IMR-90 (cell line): ENCODE data around the gene RGS13. TPM values are rescaled to one million over a fixed set of nuclear protein-coding genes. Genes with fewer than 3 reads are reported as not detected.

ENCODE experiments used
- ATAC-seq: fragments of 200-7000 bp; cut with Tn5 transposase; 2 replicates; pipeline ENCODE4 v1.9.1; 2020; ENCODE audit warnings: low read depth, mild to moderate bottlenecking, moderate library complexity
- BruUV-seq: library from RNA; stranded (reverse); fragments of 400-500 nt; replicated peaks from 2 replicates; lab custom pipeline; 2021; lab: Mats Ljungman, UMichigan
- CTCF ChIA-PET: fragments of 300-600 bp; formaldehyde crosslinking; extraction: SDS; loops from one replicate; lab custom pipeline; 2021; ENCODE audit warnings: antibody characterized with exemption; lab: Yijun Ruan, JAX
- POLR2A ChIA-PET: fragments of 300-600 bp; sonication (Branson Sonifier 250); formaldehyde crosslinking; loops from one replicate; lab custom pipeline; 2022; ENCODE audit warnings: antibody characterized with exemption; ENCODE audit not compliant: unreplicated experiment; lab: Charles Lee
- DNase-seq: peaks from one replicate; pipeline ENCODE4 v3.0.0; 2013
- H2AFZ ChIP-seq: replicated peaks from 2 replicates; pipeline ENCODE3; 2013; ENCODE audit warnings: low read length, mild to moderate bottlenecking; ENCODE audit not compliant: poor library complexity
- H2AK5ac ChIP-seq: 2 replicates; pipeline ENCODE4 v1.6.1; 2013; ENCODE audit warnings: low read depth, low read length, inconsistent platforms
- H2AK9ac ChIP-seq: replicated peaks from 2 replicates; pipeline ENCODE3; 2013; ENCODE audit warnings: mild to moderate bottlenecking, low read depth, low read length, moderate library complexity; ENCODE audit not compliant: poor library complexity
- H2BK120ac ChIP-seq: 2 replicates; pipeline ENCODE4 v1.6.1; 2013; ENCODE audit warnings: low read depth, low read length, inconsistent platforms
- H2BK15ac ChIP-seq: 3 replicates; pipeline ENCODE4 v1.6.1; 2013; ENCODE audit warnings: low read depth, low read length, inconsistent platforms
- H2BK20ac ChIP-seq: 2 replicates; pipeline ENCODE4 v1.6.1; 2013; ENCODE audit warnings: low read depth, mild to moderate bottlenecking, inconsistent platforms, low read length, moderate library complexity
- H2BK5ac ChIP-seq: 2 replicates; pipeline ENCODE4 v1.6.1; 2013; ENCODE audit warnings: mild to moderate bottlenecking, low read depth, low read length, inconsistent platforms; ENCODE audit not compliant: poor library complexity, severe bottlenecking
- H3K14ac ChIP-seq: replicated peaks from 2 replicates; pipeline ENCODE4 v1.6.1; 2013; ENCODE audit warnings: low read depth, low read length, inconsistent platforms
- H3K18ac ChIP-seq: 2 replicates; pipeline ENCODE4 v1.6.1; 2013; ENCODE audit warnings: low read depth, low read length, control low read depth
- H3K23ac ChIP-seq: 2 replicates; pipeline ENCODE4 v1.6.1; 2013; ENCODE audit warnings: low read depth, low read length, inconsistent platforms
- H3K27ac ChIP-seq: 2 replicates; pipeline ENCODE4 v1.5.1; 2013; ENCODE audit warnings: mild to moderate bottlenecking, control low read depth, low read length; ENCODE audit not compliant: insufficient read depth
- H3K27me3 ChIP-seq: 2 replicates; pipeline ENCODE4 v1.6.1; 2013; ENCODE audit warnings: low read length; ENCODE audit not compliant: control insufficient read depth, insufficient read depth
- H3K36me3 ChIP-seq: 2 replicates; pipeline ENCODE4 v1.6.1; 2013; ENCODE audit warnings: low read length, mixed read lengths; ENCODE audit not compliant: control insufficient read depth, insufficient read depth
- H3K4ac ChIP-seq: 2 replicates; pipeline ENCODE4 v1.6.1; 2013; ENCODE audit warnings: low read depth, low read length, inconsistent platforms
- H3K4me1 ChIP-seq: 2 replicates; pipeline ENCODE4 v1.6.1; 2013; ENCODE audit warnings: low read length, mixed read lengths; ENCODE audit not compliant: control insufficient read depth, insufficient read depth
- H3K4me2 ChIP-seq: 2 replicates; pipeline ENCODE4 v1.6.1; 2013; ENCODE audit warnings: low read depth, mild to moderate bottlenecking, control low read depth, low read length, moderate library complexity
- H3K4me3 ChIP-seq: 2 replicates; pipeline ENCODE4 v1.5.1; 2013; ENCODE audit warnings: low read depth, mild to moderate bottlenecking, control low read depth, low read length, moderate library complexity; ENCODE audit not compliant: insufficient read depth
- H3K56ac ChIP-seq: 2 replicates; pipeline ENCODE4 v1.6.1; 2013; ENCODE audit warnings: low read length, inconsistent platforms; ENCODE audit not compliant: insufficient read depth; ENCODE audit errors: extremely low read depth
- H3K79me1 ChIP-seq, 2 experiments: 2 replicates each; pipeline ENCODE4 v1.6.1; 2013; ENCODE audit warnings: low read length in 2 of 2, inconsistent platforms in 1 of 2, low read depth in 1 of 2
- H3K9ac ChIP-seq: 2 replicates; pipeline ENCODE4 v1.6.1; 2013; ENCODE audit warnings: low read depth, low read length, control low read depth
- H3K9me1 ChIP-seq: 2 replicates; pipeline ENCODE4 v1.6.1; 2013; ENCODE audit warnings: low read length, inconsistent platforms; ENCODE audit not compliant: insufficient read depth
- H3K9me3 ChIP-seq: 2 replicates; pipeline ENCODE4 v1.6.1; 2013; ENCODE audit warnings: low read length; ENCODE audit not compliant: control insufficient read depth, insufficient read depth
- H4K20me1 ChIP-seq: 2 replicates; pipeline ENCODE4 v1.6.1; 2013; ENCODE audit warnings: low read length, inconsistent platforms; ENCODE audit not compliant: insufficient read depth
- H4K5ac ChIP-seq: 2 replicates; pipeline ENCODE4 v1.6.1; 2013; ENCODE audit warnings: mild to moderate bottlenecking, low read depth, low read length, control low read depth
- H4K8ac ChIP-seq, 2 experiments: 2 replicates each; pipeline ENCODE4 v1.6.1; 2013; ENCODE audit warnings: low read depth in 2 of 2, low read length in 2 of 2, control low read depth in 1 of 2, inconsistent platforms in 1 of 2
- H4K91ac ChIP-seq: 2 replicates; pipeline ENCODE4 v1.6.1; 2013; ENCODE audit warnings: low read depth, low read length, inconsistent platforms; ENCODE audit not compliant: insufficient read depth
- ELK1 ChIP-seq: fragments of 150-350 bp; IDR thresholded peaks from 2 replicates; pipeline ENCODE4 v1.6.1; 2016; ENCODE audit warnings: low read depth, mild to moderate bottlenecking, low read length, moderate library complexity, borderline replicate concordance
- NFE2L2 ChIP-seq: fragments of 150-350 bp; IDR thresholded peaks from 2 replicates; pipeline ENCODE4 v1.6.1; 2016; ENCODE audit warnings: low read depth, mild to moderate bottlenecking, low read length
- POLR2A ChIP-seq: IDR thresholded peaks from 2 replicates; pipeline ENCODE4 v1.6.1; 2012; ENCODE audit warnings: mild to moderate bottlenecking, low read depth, low read length
- WGBS, 2 experiments: methylation state at CpG; one replicate each; pipeline versions ENCODE4 v1.1.5 to v1.1.7; 2013; ENCODE audit warnings: missing lambda C conversion rate in 2 of 2; ENCODE audit not compliant: insufficient read length in 1 of 2; ENCODE audit errors: extremely low coverage in 2 of 2; 5-methylcytosine and 5-hydroxymethylcytosine counted together
- dilution Hi-C: fragments of 300-500 bp; cut with HindIII; formaldehyde crosslinking; loops from one replicate; pipeline ENCODE4 v1.14.3; 2018; ENCODE audit warnings: low sequenced_read_pairs; ENCODE audit not compliant: unreplicated experiment
- in situ Hi-C: fragments of 300-500 bp; cut with MboI; formaldehyde crosslinking; loops from 3 replicates; pipeline ENCODE4 v1.14.3; 2019; ENCODE audit warnings: low sequenced_read_pairs, inconsistent platforms, mixed read lengths
- intact Hi-C: fragments of 100-400 bp; cut with micrococcal nuclease; formaldehyde crosslinking; loops from 2 replicates; pipeline ENCODE4 v1.10.0; 2022
- polyA plus RNA-seq, 3 experiments: library from polyadenylated mRNA; depleted of rRNA; stranded (reverse); fragments of >200 nt; gene quantifications; 2 replicates each; pipeline ENCODE4 v1.2.3, GENCODE V29; 2012; ENCODE audit warnings: low replicate concordance in 1 of 3
- total RNA-seq: library from RNA; depleted of rRNA; stranded (reverse); fragments of >200 nt; gene quantifications from 2 replicates; pipeline ENCODE4 v1.2.3, GENCODE V29; 2012

Gene RGS13
- total and polyA plus RNA-seq, 2 of the 4 experiments (the other 2 are of a cell fraction): not detected

- Histone ChIP-seq H3K4me3 (no peak overlapping the region), H2AK5ac (no peak overlapping the region), H3K18ac (no peak overlapping the region), H3K4me1 (no peaks in the 10 kb centered on the region), H2BK5ac (no peak overlapping the region), H4K5ac (no peak overlapping the region), H4K20me1 (no peaks in the 10 kb centered on the region), H3K9ac (no peak overlapping the region), H3K27ac (no peak overlapping the region), H3K9me1 (0 out of 2 replicates have a peak, but pooled peaks cover 2% of the 10 kb centered on the region), H3K4me2 (no peak overlapping the region), H2AK9ac (no peak overlapping the region), H3K56ac (no peak overlapping the region), H3K27me3 (no peaks in the 10 kb centered on the region), H2BK15ac (no peak overlapping the region), H2AFZ (no peak overlapping the region), H3K36me3 (no peaks in the 10 kb centered on the region), H2BK20ac (no peak overlapping the region), H3K9me3 (no peaks in the 10 kb centered on the region), H4K91ac (no peak overlapping the region), H3K79me1 (no peaks in the 10 kb centered on the region), H2BK120ac (no peak overlapping the region), H4K8ac (no peak overlapping the region), H3K4ac (no peak overlapping the region), H3K23ac (no peak overlapping the region), H3K14ac (no peak overlapping the region)
- no CpG with 5 or more reads among the region's 1 CpG for WGBS, 2 experiments
- POLR2A ChIA-PET: no interaction called here
- DNase-seq: no peak
- dilution Hi-C loops (no loop called here), in situ Hi-C loops (no loop called here), intact Hi-C loops (no loop called here)
- CTCF ChIA-PET: no interaction called here
- no peak for ATAC-seq
- no TSS peak for BruUV-seq
- TF ChIP-seq NFE2L2 (no peak), POLR2A (no peak), ELK1 (no peak)
These were observed 20.9 kb upstream of the RGS13 start for GRCh38 chr1:192615055-192615454.
